ENCODE results near the gene UBE4A.

DNA sequence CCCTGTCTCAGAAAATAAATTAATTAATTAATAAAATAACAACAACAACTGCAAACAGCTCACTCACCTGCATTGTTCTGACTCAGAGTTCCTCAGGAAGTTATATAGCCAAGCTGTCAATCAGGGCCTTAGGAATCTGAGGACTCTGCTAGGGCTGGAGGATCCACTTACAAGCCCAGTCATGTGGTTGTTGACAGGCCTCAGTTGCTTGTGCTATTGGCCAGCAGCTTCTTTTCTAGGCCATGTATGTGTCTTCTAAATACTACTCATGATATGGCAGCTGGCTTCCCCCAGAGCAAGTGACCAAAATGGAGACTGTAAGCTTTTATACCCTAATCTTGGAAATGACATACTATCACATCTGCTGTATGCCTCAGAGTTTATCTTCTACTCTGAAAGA, 21.2 kb downstream of the UBE4A start:
- TF ChIP-seq, protein P1, sequence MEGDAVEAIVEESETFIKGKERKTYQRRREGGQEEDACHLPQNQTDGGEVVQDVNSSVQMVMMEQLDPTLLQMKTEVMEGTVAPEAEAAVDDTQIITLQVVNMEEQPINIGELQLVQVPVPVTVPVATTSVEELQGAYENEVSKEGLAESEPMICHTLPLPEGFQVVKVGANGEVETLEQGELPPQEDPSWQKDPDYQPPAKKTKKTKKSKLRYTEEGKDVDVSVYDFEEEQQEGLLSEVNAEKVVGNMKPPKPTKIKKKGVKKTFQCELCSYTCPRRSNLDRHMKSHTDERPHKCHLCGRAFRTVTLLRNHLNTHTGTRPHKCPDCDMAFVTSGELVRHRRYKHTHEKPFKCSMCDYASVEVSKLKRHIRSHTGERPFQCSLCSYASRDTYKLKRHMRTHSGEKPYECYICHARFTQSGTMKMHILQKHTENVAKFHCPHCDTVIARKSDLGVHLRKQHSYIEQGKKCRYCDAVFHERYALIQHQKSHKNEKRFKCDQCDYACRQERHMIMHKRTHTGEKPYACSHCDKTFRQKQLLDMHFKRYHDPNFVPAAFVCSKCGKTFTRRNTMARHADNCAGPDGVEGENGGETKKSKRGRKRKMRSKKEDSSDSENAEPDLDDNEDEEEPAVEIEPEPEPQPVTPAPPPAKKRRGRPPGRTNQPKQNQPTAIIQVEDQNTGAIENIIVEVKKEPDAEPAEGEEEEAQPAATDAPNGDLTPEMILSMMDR (IDR thresholded peaks at IDR 0.05; ENCODE audit: low read length) = no peak
- no peak for TF ChIP-seq EZH2 (optimal IDR thresholded peaks at IDR 0.05; ENCODE audit: low read depth, low read length)

Measured in MM.1S (cell line).